Measurements from ENCODE around the gene ULBP1.
A peak's percentile ranks its signal among the peaks of the same experiment; 100 is the strongest.
"Not testable (repeated sequence)": the region's sequence is repeated elsewhere in the genome, so short reads cannot be mapped to it uniquely, and the experiment has no call there.

ULBP1 gene

DNA sequence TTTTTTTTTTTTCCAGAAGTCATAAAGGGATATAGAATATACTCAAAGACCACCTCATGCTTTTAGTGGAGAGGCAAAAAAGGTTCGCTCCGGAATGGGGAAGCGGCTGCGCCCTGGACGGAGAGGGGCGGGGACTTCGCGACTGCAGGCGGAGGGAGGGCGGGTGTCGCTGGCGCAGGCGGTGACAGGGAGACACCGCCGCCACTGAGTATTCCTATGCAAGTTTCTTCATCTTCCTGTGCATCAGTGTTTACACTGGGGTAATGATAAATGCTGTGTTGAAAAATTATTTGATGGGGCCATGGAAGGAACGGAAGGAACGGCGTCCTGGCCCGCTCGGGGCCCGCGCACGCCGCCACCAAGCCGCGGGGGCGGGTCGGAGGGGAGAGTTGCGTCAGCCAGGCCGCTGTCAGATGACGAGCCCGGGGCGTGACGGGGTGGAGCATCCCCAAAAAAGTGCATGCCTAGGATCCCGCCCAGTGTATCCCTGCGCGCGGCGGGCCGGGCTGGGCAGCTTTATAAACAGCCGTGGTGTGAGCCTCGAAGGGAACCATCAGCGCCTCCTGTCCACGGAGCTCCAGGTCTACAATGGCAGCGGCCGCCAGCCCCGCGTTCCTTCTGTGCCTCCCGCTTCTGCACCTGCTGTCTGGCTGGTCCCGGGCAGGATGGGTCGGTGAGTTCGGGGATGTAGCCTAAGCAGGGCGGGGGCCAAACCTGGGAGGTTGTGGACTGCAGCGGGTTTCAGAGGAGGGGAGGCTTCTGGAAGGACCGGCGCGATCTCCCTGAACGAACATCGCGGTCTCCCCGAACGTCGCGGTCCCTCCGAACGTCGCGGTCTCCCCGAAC, at the start of gene ULBP1:
ULBP1 (plus strand) TSS at position 482 of the 846 bp plus-strand sequence; CDS start at position 589, 107 bp downstream.
- DNase-seq (ENCODE audit: low read depth in 2 of 2) = peak; percentile 60 to 76

DNA sequence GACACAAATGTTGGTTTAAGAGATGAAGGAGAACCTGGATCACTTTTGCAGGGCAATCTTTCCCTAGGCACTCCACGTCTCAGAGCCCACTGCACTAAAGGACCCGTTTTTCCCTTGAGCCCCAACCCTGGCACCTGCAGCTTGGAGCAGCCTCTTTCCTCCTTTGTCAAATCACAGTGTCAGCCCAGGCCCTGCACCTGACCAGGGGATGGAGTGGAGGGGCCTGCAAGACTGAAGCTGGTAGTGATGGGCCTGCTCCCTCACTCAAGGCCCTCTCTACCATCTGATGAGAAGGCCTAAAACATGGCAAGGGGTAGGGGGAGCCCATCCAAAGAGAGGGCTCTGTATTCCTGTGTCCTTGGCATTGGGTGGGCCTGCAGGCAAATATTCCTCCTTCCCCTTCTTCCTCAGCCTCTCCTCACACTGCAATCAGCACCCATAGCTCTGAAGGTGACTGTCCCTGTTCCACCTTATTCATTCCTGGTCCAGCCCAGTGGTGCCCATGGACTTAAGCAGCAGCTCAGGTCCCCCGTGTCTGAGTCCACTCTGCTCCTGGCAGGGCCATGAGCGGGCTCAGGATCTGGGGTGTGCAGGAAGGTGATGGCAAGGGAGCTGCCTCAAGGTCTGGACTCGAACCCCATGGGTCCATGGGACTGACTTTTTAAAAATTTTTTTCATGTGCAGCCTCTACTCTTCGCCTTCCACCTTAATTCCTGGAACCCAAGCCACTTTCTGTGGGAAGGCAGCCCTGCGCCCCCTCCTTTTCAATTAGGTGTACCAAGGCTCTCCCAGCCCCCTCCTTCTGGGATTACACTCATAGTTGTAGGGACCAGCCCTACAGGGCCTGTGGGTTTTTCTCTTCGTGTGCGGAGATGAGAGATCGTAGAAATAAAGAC, 47.5 kb upstream of the ULBP1 start:
- no peak for DNase-seq (ENCODE audit: low read depth in 2 of 2)

DNA sequence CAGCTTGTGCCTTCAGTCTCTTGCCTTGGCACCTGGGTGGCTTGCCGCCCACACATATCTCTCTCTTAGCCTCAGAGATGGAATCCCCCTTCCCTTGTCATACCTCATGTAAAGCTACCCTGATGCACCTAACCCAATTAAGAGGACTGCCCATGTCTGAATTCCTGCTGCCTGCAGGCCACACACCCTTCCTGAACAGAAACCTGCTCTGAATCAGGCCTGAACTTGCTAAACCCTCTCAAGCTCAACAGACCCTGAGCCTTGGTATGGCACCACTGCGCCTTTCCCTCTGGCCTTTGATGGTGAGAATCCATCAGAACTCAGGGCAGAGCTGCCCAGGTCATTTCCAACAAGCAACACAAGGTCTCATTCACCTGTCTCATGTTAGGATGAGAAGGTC, 46.1 kb upstream of the ULBP1 start:
- no peak for DNase-seq (ENCODE audit: low read depth in 2 of 2)

- no peak for DNase-seq (ENCODE audit: low read depth in 2 of 2)
Observed at GRCh38 chr6:149918151-149918905, 45.4 kb upstream of the ULBP1 start.

DNA sequence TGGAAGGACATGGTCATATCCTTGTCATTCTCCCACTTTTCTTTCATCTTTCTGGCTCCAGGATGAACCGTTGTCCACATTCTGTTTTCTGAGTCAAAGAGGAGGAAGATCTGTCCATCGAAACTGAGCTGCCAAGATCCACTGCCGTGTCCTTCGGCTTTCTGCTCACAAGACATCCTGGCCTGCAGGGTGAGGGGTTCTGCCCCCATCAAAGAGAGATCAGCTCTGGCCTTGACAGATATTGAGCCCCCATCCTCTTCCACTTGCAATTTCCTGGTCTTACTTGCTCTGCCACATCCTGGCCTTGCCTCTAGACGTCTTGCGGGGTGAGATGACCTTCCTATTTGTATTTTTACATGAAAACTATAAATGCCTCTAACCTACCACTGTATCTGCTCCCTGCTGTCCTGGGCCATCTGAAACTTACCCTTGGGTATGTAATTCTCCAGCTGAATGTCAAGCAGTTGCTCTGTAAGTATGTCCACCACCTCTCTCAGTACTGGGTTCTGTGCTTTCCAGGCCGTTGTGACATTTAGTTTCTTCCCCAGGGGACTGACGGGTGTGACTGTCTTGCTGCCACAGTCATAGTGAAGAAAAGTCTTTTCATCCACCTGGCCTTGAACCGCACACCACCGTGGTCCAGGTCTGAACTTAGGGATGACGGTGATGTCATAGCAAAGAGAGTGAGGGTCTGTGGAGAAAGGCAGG, 44.5 kb upstream of the ULBP1 start:
- DNase-seq (ENCODE audit: low read depth in 2 of 2) = not testable (repeated sequence)

- DNase-seq (ENCODE audit: low read depth in 2 of 2) = no peak
Observed at GRCh38 chr6:149919834-149920225, 43.9 kb upstream of the ULBP1 start.

GRCh38 chr6:149921361-149921760, 42.4 kb upstream of the ULBP1 start:
- no peak for DNase-seq (ENCODE audit: low read depth in 2 of 2)

DNA sequence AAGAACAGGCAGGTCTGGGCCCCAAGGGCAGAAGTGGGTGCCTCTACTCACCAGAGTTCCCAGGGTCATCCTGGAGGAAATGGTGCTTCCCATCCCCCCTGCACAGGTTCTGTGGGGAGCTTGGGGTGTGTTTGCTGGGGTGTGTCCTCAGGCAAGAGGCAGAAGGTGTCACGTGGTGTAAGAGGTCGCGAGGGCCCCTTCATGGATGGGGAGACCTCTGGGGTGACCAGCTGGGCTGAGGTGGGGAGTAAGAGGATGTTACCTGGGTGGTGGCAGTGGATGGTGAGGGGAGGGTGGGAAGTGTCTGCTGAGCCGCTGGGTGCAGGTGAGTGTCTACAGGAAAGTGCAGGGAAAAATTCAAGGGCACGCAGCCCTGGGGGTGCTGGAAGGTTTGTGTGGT, 41.7 kb upstream of the ULBP1 start:
- not testable (repeated sequence) for DNase-seq (ENCODE audit: low read depth in 2 of 2)

- peak; percentile 68 to 71 for DNase-seq (ENCODE audit: low read depth in 2 of 2)
Observed at GRCh38 chr6:149922642-149923326, 41.0 kb upstream of the ULBP1 start, which contains the start of gene RAET1G. RAET1G (minus strand) TSS chr6:149923121; CDS start chr6:149923010, 111 bp downstream.

DNA sequence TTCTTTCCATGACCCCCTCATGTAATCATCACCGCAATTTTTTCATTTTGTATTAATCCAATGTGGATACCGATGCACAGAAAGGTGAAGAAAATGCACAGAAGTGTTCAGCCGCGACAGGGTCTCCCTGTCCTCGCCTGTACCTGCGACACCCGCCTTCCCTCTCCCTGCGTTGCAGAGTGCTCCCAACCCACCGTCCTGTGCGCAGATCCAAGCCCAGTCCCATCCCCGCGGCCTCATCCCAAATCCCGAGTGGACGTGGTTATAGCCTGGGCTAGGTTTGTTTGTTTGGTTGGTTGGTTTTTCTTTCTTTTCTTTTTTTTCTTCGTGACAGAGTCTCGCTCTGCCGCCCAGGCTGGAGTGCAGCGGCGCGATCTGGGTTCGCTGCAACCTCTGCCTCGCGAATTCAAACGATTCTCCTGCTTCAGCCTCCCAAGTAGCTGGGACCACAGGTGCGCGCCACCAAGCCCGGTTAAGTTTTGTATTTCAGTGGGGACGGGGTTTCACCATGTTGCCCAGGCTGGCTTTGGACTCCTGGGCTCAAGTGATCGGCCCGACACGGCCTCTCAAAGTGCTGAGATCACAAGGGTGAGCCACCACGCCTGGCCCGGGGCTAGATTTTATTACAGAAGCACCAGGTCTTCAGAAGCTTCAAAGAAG, 40.3 kb upstream of the ULBP1 start:
- no peak for DNase-seq (ENCODE audit: low read depth in 2 of 2)

DNA sequence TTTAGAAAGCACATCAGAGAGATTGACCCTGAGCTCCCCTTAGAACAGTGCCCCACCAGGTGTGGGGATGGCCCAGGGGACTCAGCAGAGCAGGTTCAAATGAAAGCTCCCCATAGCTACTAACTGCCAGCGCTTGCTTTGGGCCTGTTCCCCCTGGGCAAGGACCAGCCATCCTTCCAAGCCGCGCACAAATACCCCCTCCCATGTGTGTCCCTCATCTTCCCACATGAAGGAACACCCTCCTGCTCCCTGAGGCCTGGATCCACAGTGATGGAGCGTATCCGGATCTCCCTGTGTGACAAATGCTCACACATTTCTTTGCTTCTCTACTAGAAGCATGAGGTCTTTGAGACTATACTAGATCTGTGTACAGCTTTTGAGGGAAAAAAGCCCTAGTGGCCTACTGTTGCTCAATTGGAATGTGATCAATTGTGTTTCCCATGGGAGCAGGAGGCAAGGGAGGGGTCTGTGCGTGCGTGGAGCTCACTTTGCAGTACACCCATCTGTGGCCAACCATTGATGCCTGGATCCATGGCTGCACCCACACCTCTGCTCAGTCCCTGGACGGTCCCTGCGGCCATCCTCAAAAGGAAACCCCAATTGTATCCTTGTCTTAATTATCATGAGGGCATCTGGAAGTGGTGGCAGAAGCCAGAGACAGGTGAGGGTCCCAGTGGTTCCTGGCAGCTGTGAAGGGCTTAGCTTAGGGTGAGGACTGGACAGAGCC, 39.4 kb upstream of the ULBP1 start:
- no peak for DNase-seq (ENCODE audit: low read depth in 2 of 2)

DNA sequence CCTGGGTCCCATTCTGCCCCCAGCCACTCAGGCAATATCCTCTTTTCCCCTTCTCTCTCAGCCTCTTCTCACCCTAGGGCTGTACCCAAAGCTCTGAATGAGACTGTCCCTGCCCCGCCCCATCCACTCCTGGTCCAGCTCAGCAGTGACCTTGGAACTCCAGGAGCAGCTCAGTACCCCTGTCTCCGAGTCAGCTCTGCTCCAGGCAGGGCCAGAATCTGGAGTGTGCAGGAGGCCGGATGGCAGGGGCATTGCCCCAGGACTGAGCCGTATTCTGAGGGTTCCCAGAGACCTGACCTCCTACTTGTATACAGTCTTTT, 38.9 kb upstream of the ULBP1 start:
- no peak for DNase-seq (ENCODE audit: low read depth in 2 of 2)

DNA sequence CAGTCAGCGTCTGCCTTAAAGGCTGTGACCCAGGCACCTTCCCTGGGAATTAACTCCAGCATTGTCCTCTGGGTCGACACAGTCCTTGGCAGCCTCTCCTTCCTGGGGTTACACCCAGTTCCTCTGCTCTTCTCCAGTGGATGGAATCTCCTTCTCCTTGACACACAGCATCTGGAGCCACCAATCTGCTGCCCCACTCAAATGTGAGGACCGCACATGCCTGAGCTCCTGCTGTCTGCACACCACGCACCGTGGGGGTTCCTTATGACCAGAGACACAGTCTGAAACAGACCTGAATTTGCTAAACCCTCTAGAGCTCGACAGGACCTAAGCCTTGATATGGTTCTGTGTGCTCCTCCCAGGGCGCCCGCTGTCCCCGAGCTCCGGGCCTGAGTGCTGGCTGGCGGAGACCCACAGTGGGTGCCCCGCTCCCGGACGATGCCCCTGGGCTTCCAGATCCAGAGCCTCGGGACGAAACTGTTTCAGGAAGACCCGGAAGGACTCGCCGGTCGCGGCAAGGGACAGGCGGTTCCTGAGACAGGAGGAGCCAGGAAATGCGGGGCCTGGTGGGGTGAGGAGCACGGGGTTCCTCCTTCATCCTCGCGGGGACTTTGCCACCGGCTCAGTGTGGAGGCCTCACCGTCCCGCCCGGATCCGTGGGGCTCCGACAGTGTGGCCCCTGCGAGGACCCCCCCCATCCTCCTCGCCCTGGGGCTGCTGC, 38.3 kb upstream of the ULBP1 start:
- no peak for DNase-seq (ENCODE audit: low read depth in 2 of 2)

DNA sequence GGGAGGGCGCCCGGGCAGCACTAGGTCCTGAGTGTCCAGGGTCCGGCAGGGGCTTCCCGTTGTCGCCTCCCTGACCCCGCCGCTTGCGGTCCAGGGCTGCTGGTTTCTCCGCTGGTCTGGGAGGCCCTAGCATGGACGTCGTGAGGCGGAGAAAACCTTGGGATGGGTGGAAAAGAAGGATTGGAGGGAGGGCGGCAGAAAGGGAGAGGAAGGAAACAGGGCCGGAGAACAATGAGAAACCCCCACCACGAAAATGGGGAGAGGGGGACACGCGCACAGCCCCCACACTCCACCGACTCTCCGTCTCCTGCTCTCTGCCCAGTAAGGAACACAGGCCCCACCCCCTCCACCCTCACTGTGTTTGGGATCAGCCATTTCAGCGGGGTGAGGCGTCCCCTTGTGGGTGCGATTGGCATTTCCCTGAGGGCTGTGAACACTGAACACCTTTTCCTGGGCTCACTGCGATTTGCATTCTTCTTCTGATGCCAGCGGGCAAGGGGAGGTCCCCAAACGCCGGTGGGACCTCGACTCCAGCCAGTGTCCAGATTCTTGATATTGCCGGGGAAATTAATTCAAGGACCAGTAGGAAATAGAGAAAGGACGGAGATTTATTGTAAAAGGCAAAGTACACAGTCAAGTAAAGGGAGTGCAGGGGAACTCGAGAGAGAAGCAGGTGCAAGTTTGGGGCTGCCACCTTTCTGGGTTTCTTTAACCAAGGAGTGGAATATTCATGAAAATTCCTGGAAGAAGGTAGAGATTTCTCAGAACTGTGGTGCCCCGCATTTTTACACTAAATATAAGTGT, 37.6 kb upstream of the ULBP1 start:
- DNase-seq (ENCODE audit: low read depth in 2 of 2) = peak; percentile 63 to 69

- DNase-seq (ENCODE audit: low read depth in 2 of 2) = not testable (repeated sequence)
Observed at GRCh38 chr6:149927025-149927424, 36.7 kb upstream of the ULBP1 start.

- no peak for DNase-seq (ENCODE audit: low read depth in 2 of 2)
Observed at GRCh38 chr6:149929422-149929821, 34.3 kb upstream of the ULBP1 start.

DNA sequence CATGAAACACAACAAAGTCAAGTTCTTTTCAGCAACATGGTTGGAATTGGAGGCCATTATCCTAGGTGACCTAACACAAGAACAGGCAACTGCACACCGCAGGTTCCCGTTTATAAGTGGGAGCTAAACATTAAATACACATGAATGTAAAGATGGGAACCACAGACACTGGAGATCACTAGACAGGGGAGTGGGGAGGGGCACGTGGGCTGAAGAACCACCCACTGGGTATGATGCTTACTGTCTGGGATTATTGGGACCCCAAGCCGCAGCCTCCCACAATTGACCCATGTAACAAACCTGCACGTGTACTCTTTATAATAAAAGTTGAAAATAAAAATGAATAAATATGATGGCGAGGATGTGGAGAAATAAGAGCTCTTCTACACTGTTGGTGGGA, 32.2 kb upstream of the ULBP1 start:
- no peak for DNase-seq (ENCODE audit: low read depth in 2 of 2)

DNA sequence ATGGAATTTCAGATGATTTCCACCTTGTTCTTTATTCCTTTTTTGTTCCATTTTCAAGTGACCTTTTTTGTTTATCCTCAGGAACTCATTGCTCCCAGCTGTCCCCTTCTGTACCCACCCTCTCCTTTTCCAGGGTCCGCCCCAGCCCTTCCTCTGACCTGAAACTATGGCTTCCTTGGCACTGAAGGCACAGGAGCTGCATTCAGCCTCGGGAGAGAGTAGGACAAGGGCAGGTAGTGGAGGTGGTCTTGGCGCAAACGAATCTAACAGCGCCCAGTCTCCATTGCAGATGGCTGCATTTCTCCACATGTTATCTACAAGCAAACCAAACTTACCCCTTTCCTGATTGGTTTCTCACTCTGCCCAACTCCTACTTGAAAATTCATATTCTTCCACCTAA, 30.7 kb upstream of the ULBP1 start:
- DNase-seq (ENCODE audit: low read depth in 2 of 2) = no peak
